HG02610 (cell line): ENCODE data around the gene GMDS.

Experiments used
- ATAC-seq: cut with Tn5 transposase; IDR thresholded peaks from one replicate; pipeline ENCODE4 v1.9.1; 2021; ENCODE audit warnings: mild to moderate bottlenecking, moderate library complexity; ENCODE audit not compliant: unreplicated experiment

The GMDS gene

DNA sequence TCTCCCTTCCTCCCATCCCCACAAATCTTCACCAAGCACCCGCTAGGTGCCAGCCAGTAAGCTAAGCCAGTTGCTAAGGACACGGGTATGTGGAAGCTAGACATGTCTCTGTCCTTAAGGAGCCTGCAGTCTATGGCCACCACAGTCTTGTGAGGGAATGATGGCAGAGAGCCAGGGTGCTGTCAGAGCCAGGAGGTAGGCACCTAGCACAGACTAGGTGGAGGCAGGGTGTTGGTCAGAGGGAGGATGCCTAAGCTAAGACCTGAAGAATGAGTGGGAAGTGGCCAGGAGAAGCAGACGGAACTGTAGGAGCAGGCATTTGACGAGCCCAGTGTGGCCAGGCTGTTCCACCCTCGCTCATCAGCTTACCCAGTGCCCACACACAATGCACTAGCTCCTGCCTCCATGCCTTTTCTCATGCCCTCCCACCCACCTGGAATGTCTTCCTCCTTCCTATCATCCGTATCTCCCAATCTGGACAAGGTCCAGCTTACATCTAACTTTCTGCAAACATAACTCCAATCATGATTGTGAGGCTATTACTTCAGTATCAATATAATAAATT is 510.1 kb downstream of the GMDS start:
- no peak for ATAC-seq

DNA sequence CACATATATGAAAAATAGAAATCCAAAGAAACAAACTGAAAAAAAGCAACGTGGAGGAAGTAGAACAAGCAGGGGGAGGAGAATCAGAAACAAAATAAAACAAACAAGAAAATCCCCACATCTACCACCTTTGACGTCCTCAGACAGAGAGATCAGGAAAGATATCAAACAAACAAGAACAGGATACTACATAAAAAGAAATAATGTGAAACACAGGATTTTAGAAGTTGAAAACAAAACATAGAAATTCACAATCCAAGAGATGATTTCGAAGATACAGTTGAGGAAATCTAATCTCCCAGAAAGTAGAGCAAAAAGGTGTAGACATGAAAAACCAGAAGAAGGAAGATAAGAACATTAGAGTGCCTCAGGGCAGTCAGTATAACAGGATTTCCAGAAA is 514.5 kb downstream of the GMDS start:
- no peak for ATAC-seq

- no peak for ATAC-seq
Measured at GRCh38 chr6:1729750-1730140, 515.7 kb downstream of the GMDS start.

- no peak for ATAC-seq
Measured at GRCh38 chr6:1729133-1729749, 516.2 kb downstream of the GMDS start.

GRCh38 chr6:1726341-1726768 is 519.0 kb downstream of the GMDS start:
- no peak for ATAC-seq

DNA sequence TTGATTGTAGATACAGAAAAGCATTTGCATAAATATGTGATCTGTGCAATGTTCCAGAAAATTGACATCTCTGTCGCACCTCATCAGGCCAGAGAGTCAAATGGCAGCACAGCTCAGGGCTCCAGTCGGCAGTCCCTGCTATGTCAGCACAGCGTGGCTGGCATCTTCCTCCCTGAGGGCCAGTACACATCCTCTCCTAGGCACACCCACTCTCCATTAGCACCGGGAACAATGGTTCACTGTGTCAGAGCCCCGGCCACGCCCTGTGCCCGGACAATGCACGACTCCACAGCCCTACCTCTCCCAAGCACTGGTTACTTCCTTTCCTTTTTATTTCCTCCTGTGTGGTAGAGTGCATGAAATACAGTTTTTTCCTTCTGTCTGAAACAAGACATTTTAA is 520.8 kb downstream of the GMDS start:
- ATAC-seq = no peak

- no peak for ATAC-seq
Measured at GRCh38 chr6:1724124-1724523, 521.3 kb downstream of the GMDS start.

DNA sequence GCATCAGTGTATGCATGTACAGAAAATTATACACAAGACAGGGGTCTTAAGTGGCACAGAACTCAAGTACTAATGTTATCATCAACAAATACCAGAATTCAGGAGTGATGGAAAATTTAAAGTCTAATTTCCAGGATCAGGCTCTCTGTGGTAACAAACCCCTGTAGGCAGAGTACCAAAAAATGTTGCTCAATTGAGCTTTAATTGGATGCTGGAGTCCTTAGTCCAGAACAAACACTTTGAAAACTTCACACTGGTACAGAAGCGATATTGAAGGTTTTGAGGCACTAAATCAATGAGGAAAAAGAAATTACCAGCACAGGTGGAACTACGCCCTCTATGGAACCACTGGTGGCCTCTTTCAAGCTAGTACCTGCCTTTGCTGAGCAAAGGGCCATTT is 522.6 kb downstream of the GMDS start:
- no peak for ATAC-seq

DNA sequence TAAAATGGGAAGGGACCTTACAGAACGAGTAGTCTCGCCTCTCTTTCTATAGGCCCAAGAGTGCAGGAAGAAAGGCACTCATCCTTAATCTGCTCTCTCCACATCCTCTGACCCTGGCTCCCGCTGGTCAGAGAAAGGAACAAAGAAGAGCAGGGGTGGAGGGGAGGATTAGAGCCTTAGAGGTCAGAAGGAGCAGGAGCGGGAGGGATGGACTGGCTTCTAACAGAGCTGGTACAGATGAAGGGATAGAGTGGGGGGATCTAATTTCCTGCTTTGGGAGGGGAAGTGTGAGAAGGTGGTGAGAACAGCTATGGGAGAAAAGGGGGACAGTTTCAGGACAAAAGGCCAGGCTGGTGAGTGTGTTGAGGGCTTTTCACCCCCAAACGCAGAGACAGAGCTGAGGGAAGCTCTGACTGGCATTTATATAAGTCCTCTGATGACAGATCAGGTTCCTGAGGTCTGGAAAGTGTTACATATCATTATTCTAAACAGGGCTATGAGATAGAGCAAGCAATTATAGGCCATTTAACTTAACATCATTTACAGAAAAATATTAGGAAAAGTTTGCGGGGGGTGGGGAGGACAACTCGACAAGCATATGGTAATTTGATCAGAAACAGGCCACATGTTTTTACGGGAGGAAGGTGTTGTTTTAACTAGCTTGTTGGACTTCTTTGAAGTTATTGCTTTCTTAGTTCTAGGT is 524.6 kb downstream of the GMDS start:
- no peak for ATAC-seq

DNA sequence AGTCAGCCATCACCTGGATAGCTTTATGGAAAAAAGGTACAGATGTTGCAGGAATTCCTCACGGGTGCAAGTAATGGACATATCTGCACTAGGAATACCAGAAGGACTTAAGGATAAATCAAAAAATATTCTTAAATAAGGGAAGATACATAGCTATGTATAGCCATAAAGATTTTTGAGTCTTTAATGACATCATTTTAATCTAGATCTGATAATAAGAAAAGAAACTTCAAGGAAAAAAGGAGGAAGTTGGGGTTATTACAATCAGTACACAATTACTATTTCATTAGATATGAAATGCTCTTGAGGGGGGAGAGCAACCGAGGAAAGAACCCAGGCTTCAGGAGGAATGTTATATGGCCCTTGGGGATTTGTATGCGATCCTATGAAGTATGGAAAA is 525.5 kb downstream of the GMDS start:
- ATAC-seq = no peak

DNA sequence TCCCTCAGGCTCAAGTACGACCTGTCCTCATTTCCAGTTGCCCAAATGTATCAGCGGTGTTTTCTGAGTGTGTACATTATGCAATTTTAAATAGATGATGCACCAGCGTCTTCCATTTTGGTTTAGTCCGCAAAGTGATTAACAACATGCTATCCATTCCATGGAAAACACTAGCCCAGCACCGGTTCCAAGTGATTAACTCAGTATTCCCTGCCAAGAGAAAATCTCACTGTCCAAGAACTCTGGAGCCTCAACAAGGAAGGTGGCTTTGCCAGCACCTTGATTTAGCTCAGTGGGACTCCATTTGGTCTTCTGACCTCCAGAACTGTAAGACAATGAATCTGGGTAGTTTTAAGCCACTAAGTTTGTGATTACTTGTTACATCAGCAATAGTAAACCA is 528.5 kb downstream of the GMDS start:
- ATAC-seq = no peak

DNA sequence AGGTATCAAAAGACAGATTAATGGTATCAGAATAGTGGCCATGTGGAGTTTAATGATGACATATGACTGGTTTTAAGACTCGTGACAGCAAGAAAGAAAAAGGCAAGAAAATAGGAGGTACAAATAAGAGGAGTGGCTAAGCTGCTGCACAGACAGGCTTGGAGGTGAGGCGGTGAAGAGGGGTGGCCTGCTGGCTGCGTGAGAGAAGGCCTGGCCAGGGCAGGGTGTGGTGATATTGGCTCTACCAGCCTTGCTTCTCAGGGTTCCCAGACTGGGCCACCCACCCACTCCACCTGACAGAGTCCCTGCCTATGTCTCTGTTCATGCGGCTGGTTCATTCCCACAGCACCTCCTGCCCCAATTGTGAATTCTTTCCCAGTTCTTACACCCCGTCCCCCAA is 529.0 kb downstream of the GMDS start:
- ATAC-seq = no peak

GRCh38 chr6:1715336-1715735 is 530.1 kb downstream of the GMDS start:
- ATAC-seq = no peak

DNA sequence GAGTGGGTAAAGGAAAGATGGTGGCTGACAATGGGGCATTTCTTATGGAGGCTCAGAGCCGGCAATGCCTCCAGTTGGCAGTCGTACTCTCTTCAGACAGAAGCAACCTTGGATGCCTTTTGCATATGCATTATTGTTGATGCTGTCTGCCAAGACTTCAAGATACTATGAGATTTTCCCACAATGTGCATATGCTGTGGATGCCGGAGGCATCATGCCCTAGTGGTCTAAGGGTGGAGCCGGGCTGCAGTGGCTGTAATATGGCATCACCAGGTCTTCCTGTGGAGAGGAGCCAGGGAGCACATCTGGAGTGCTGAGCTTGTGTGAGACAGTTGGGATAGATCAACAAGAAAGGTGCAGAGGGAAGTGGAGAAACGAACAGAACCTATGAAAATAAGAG is 530.8 kb downstream of the GMDS start:
- ATAC-seq = no peak

DNA sequence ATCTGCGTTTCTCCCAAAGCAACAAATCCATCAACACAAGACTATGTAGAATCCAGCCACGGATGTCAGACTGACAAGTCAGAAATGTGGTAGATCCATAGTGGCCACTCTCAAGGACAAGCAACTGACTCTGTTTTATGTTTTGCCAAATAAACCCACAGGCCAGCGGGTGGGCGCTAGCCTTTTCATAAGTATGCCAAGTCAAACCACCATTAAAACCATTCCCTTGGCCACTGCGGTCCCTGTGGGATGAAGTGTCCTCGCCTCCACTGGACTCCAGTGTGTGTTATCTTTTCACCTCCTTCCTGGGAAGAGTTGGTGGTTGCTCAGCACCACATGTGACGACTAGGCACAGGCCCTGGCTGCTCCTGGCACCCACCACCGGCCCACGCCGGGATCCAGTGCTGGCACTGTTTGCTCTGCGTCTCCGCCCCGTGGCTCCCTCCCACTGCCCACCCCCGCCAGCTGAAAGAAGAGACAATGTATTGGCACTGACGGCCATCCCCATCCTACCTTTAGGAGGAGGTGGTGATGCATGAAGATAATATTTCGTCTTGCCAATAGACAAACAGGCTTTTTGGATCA is 532.3 kb downstream of the GMDS start:
- ATAC-seq = no peak

GRCh38 chr6:1712451-1712850 is 533.0 kb downstream of the GMDS start:
- ATAC-seq = no peak

- ATAC-seq = no peak
Measured at GRCh38 chr6:1711136-1711535, 534.3 kb downstream of the GMDS start.

GRCh38 chr6:1709234-1709641 is 536.2 kb downstream of the GMDS start:
- no peak for ATAC-seq

- ATAC-seq = no peak
Measured at GRCh38 chr6:1708820-1709219, 536.6 kb downstream of the GMDS start.

DNA sequence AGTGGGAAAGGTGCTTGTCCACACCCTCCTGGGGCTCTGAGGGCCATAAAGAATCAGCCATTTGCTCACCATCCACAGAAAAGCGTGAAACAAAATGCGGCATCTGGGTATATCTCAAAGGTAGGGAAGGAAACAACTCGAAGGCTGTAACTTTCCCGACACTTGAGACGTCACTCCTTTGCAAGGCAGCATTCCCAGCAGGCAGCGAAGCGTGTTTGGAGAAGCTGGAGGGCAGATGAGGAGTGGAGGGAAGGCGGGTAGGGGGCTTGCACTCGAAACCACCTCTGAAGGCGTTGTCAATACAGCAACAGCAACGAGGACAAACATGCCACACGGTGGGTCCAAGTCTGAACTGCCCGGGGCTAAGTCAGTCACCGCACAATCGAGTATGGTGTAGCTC is 537.3 kb downstream of the GMDS start:
- no peak for ATAC-seq

GRCh38 chr6:1705630-1706029 is 539.8 kb downstream of the GMDS start:
- no peak for ATAC-seq

DNA sequence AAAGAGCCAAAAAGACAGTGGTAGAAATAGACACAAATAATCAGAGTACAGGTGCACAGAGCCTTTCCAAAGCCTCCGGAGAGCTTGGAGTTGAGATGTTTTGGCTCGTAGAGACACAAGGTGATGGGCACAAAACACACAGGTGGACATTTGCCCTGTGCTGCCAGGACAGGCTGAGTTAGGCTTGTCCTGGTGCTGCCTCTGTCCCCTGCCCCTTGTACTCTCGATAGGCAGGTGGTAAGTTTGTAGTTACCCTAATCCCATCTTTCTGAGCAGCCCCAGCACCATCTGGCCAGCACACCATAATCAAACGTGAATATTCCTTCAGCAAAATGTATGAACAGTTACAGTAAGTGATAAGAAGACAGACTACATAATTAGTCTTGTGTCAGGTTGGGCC is 540.2 kb downstream of the GMDS start:
- ATAC-seq = no peak
